Endothelial cell of umbilical vein (primary cell): ENCODE data around the gene ATP1B1.

Source experiments
- CTCF ChIP-seq, 2 donors: IDR thresholded peaks; 1 replicate in 1 of 2; 2 replicates in 1 of 2; pipeline ENCODE4 v1.5.1; 2011; ENCODE audit warnings: low read length in 2 of 2, mild to moderate bottlenecking in 2 of 2, moderate library complexity in 2 of 2, control low read depth in 1 of 2, inconsistent platforms in 1 of 2, low read depth in 1 of 2; ENCODE audit not compliant: insufficient read depth in 1 of 2; ENCODE audit errors: extremely low read depth in 1 of 2
- EZH2 ChIP-seq: IDR thresholded peaks from 2 replicates; pipeline ENCODE4 v1.6.1; 2012; ENCODE audit warnings: borderline replicate concordance, low read depth, mild to moderate bottlenecking, moderate library complexity, low read length, inconsistent platforms; ENCODE audit not compliant: severe bottlenecking
- FOS ChIP-seq: IDR thresholded peaks from 2 replicates; pipeline ENCODE4 v1.6.1; 2011; ENCODE audit warnings: mild to moderate bottlenecking, low read length, moderate library complexity, borderline replicate concordance; ENCODE audit not compliant: insufficient read depth
- GATA2 ChIP-seq: IDR thresholded peaks from 2 replicates; pipeline ENCODE4 v1.7.0; 2011; ENCODE audit warnings: low read depth, mild to moderate bottlenecking, moderate library complexity, mixed read lengths, low read length; ENCODE audit not compliant: insufficient read length, insufficient read depth
- JUN ChIP-seq: IDR thresholded peaks from 2 replicates; pipeline ENCODE4 v1.6.1; 2011; ENCODE audit warnings: borderline replicate concordance, low read depth; ENCODE audit not compliant: insufficient read length, insufficient read depth
- MAX ChIP-seq: IDR thresholded peaks from 2 replicates; pipeline ENCODE4 v1.6.1; 2011; ENCODE audit not compliant: insufficient read depth, insufficient read length
- MYC ChIP-seq: IDR thresholded peaks from one replicate; pipeline ENCODE4 v1.6.1; 2011; ENCODE audit warnings: mild to moderate bottlenecking, low read depth, low read length
- POLR2A ChIP-seq: IDR thresholded peaks from 2 replicates; pipeline ENCODE4 v1.6.1; 2012; ENCODE audit warnings: low read depth, mild to moderate bottlenecking, control low read depth, low read length
- POLR2AphosphoS5 ChIP-seq: IDR thresholded peaks from 2 replicates; pipeline ENCODE4 v1.6.1; 2012; ENCODE audit warnings: low read depth, mild to moderate bottlenecking, control low read depth, low read length, moderate library complexity; ENCODE audit not compliant: insufficient read depth

GRCh38 chr1:169108223-169108622, 1.7 kb downstream of the ATP1B1 start:
- TF ChIP-seq CTCF (IDR thresholded peaks at IDR 0.05; ENCODE audit: extremely low read depth in 1 of 2, insufficient read depth in 1 of 2, low read depth in 1 of 2, low read length in 2 of 2), result no peak
- no peak for TF ChIP-seq POLR2AphosphoS5
- TF ChIP-seq POLR2A, result no peak
- no peak for TF ChIP-seq MAX
- TF ChIP-seq EZH2, result no peak
- no peak for TF ChIP-seq FOS
- TF ChIP-seq JUN, result no peak
- TF ChIP-seq MYC, result no peak
- TF ChIP-seq GATA2, result no peak
